ENCODE data around the gene SFT2D2.

DNA sequence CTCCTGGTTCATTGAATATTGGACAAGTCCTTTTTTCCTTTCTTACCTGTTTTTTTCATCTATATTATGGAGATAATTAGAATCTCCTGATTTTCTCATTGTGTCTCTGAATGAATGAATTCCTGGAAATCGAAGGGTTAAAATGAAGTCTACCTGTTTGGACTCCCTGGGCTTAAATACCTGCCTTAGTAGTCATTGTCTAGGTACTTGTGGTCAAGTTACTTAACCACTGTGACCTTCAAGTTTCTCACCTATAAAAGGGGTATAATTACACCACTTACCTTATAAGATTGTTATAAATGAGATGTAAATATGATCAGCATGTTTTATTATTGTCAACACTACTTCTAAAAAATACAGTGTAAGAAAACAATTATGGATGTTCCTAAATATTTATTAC, 45.8 kb downstream of the SFT2D2 start:
- TF ChIP-seq, protein P1, sequence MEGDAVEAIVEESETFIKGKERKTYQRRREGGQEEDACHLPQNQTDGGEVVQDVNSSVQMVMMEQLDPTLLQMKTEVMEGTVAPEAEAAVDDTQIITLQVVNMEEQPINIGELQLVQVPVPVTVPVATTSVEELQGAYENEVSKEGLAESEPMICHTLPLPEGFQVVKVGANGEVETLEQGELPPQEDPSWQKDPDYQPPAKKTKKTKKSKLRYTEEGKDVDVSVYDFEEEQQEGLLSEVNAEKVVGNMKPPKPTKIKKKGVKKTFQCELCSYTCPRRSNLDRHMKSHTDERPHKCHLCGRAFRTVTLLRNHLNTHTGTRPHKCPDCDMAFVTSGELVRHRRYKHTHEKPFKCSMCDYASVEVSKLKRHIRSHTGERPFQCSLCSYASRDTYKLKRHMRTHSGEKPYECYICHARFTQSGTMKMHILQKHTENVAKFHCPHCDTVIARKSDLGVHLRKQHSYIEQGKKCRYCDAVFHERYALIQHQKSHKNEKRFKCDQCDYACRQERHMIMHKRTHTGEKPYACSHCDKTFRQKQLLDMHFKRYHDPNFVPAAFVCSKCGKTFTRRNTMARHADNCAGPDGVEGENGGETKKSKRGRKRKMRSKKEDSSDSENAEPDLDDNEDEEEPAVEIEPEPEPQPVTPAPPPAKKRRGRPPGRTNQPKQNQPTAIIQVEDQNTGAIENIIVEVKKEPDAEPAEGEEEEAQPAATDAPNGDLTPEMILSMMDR (IDR thresholded peaks at IDR 0.05; ENCODE audit: low read length), result no peak
- TF ChIP-seq EZH2 (optimal IDR thresholded peaks at IDR 0.05; ENCODE audit: low read depth, low read length), result no peak
- no peak for TF ChIP-seq EZH2phosphoT487 (IDR thresholded peaks at IDR 0.05; ENCODE audit: low read length)
